ENCODE results near the gene SELENOM.
A peak's percentile ranks its signal among the peaks of the same experiment; 100 is the strongest.

GRCh38 chr22:31139866-31140716, 32.7 kb upstream of the SELENOM start, which contains the start of gene PLA2G3:
- TF ChIP-seq EZH2 (IDR thresholded peaks at IDR 0.05) (no peak), POLR2AphosphoS5 (IDR thresholded peaks at IDR 0.05; ENCODE audit: borderline replicate concordance, low read depth, low read length) (peak; percentile 24; the same call in 1 of the 2 replicates), FOXP2 (optimal IDR thresholded peaks at IDR 0.05; ENCODE audit: control extremely low read depth, extremely low read length, insufficient read depth) (no peak)
